Heart right ventricle (tissue), 16 donors: ENCODE measurements around the gene MTUS2. TPM values are rescaled to one million over a fixed set of nuclear protein-coding genes. Genes with fewer than 3 reads are reported as not detected.

Experiments
- ATAC-seq, 8 donors: fragments of 200-7000 bp; cut with Tn5 transposase; one replicate each; pipeline ENCODE4 v1.9.1; 2020; ENCODE audit warnings: mild to moderate bottlenecking in 8 of 8, moderate library complexity in 8 of 8, moderate number of reproducible peaks in 1 of 8
- DNase-seq, 2 donors: peaks; one replicate each; pipeline ENCODE4 v3.0.0-alpha.2; 2020
- H3K27ac ChIP-seq, 10 donors: fragments of 200-600 bp; sonication (generic) in 2 of 10; one replicate each; pipeline versions ENCODE4 v1.5.0 to v1.8.0; 2020 to 2022; ENCODE audit warnings: mild to moderate bottlenecking in 3 of 10
- H3K27me3 ChIP-seq, 7 donors: fragments of 200-600 bp; one replicate each; pipeline ENCODE4 v1.8.0; 2021 to 2022; ENCODE audit warnings: mild to moderate bottlenecking in 2 of 7
- H3K36me3 ChIP-seq, 9 donors: fragments of 200-600 bp; sonication (generic) in 1 of 9; one replicate each; pipeline versions ENCODE4 v1.5.0 to v1.8.0; 2020 to 2022; ENCODE audit warnings: mild to moderate bottlenecking in 2 of 9
- H3K4me1 ChIP-seq, 9 donors: fragments of 200-600 bp; sonication (generic) in 1 of 9; one replicate each; pipeline versions ENCODE4 v1.5.0 to v1.8.0; 2020 to 2022; ENCODE audit warnings: mild to moderate bottlenecking in 4 of 9
- H3K4me3 ChIP-seq, 10 donors: fragments of 200-600 bp; sonication (generic) in 2 of 10; one replicate each; pipeline versions ENCODE4 v1.5.0 to v1.8.0; 2020 to 2022; ENCODE audit warnings: mild to moderate bottlenecking in 7 of 10, moderate library complexity in 2 of 10
- H3K9me3 ChIP-seq, 11 donors: fragments of 200-600 bp in 10 of 11; sonication (generic) in 2 of 11; one replicate each; pipeline versions ENCODE4 v1.5.0 to v1.8.0; 2013 to 2022; ENCODE audit warnings: mild to moderate bottlenecking in 2 of 11, control low read depth in 1 of 11, moderate library complexity in 1 of 11
- CTCF ChIP-seq, 9 donors: fragments of 200-600 bp; sonication (generic) in 2 of 9; IDR thresholded peaks; one replicate each; pipeline versions ENCODE4 v1.5.0 to v1.8.0; 2021 to 2022; ENCODE audit warnings: antibody characterized with exemption in 9 of 9, mild to moderate bottlenecking in 5 of 9, moderate library complexity in 1 of 9
- WGBS, 2 donors: extraction: QIAGEN DNeasy Blood & Tissue Kit; methylation state at CpG; one replicate each; pipeline ENCODE4 v1.1.7; 2013; ENCODE audit warnings: inconsistent platforms in 1 of 2; 5-methylcytosine and 5-hydroxymethylcytosine counted together
- intact Hi-C, 10 donors: fragments of 100-400 bp; cut with DNase I; formaldehyde crosslinking; loops; one replicate each; pipeline versions ENCODE4 v1.11.1 to v1.14.2; 2022
- polyA plus RNA-seq, 2 donors: library from polyadenylated mRNA; stranded (reverse); fragments of 200-250 nt; gene quantifications; one replicate each; pipeline ENCODE4 v1.2.3, GENCODE V29; 2013
- total RNA-seq, 10 donors: library from RNA; stranded (reverse); fragmentation: NEBNext Ultra II Directional in 3 of 10; extraction: Animal tissue kit (Norgen Biotek cat#: 25700) in 3 of 10; gene quantifications; one replicate each; pipeline versions ENCODE4 v1.2.1 to v1.2.4, GENCODE V29; 2021 to 2023
- donor health status: Arrhythmogenic right ventricular cardiomyopathy.
- donor health status: ischemic (EF 13 %, LVEDD 7.1; RV severe dilation, severe dysfunction).
- donor health status: healthy with polysubstance abuse.
- donor health status: DM: no; HTN: yes; CAD: no.
- donor health status: DM: no; HTN: no; CAD: no.
- donor health status: ischemic (EF 25% LVEDD 6.9; RV normal size, moderate dysfunction).
- donor health status: ischemic (EF 25% LVEDD 5.7; RV mildly dilated, moderate dysfunction).
- donor health status: healthy.
- donor health status: DM: yes; HTN: yes; CAD: no.
- donor health status: Ischemic cardiomyopathy.
- donor health status: ischemic (EF 35%, LVEDD 5.7; RV mildly dilated, moderate dysfunction).
- donor health status: nonischemic (EF 11% LVEDD 7.7; RV severe dilation, severe dysfunction).
- donor health status: DM: yes; HTN: yes; CAD: no.
- donor health status: PGD.
- donor health status: ischemic (EF 29% LVEDD 5.4; RV normal size, mild dysfunction).
- donor health status: nonischemic (EF 23%, LVEDD 6.1; RV moderate dilation, normal function).

The MTUS2 gene
- total and polyA plus RNA-seq, 12 donors: 18.7 to 159 (median 65.6) TPM

GRCh38 chr13:29292045-29292444 is 471.9 kb downstream of the MTUS2 start:
- DNase-seq (no peak), ATAC-seq (no peak)
- Histone ChIP-seq H3K4me1 (no peaks in the 10 kb centered on the region), H3K27me3 (no peaks in the 10 kb centered on the region), H3K27ac (no peak overlapping the region), H3K36me3 (no peaks in the 10 kb centered on the region), H3K9me3 (no peaks in the 10 kb centered on the region), H3K4me3 (no peak overlapping the region)
- no peak for TF ChIP-seq CTCF (IDR thresholded peaks at IDR 0.05)
- WGBS, 2 donors: 34 to 36% methylated on average over 3 of the region's 3 CpGs
- intact Hi-C loops: no loop called here

GRCh38 chr13:29294821-29295220 is 474.7 kb downstream of the MTUS2 start:
- no peak for TF ChIP-seq CTCF (IDR thresholded peaks at IDR 0.05)
- no peaks in the 10 kb centered on the region for H3K9me3 ChIP-seq

GRCh38 chr13:29301027-29301426 is 480.9 kb downstream of the MTUS2 start:
- Histone ChIP-seq H3K36me3 (no peaks in the 10 kb centered on the region), H3K9me3 (peaks cover 0 to 27% (median 3%) of the 10 kb centered on the region in 11 donors), H3K4me1 (no peaks in the 10 kb centered on the region), H3K27ac (no peak overlapping the region), H3K4me3 (no peak overlapping the region), H3K27me3 (no peaks in the 10 kb centered on the region)
- 57 to 60% methylated on average over 1 of the region's 1 CpG for WGBS, 2 donors
- ATAC-seq: no peak
- intact Hi-C loops: no loop called here
- no peak for DNase-seq
- TF ChIP-seq CTCF (IDR thresholded peaks at IDR 0.05): no peak

More at GRCh38 chr13:29294821-29295220, 474.7 kb downstream of the MTUS2 start:
- DNase-seq (no peak), ATAC-seq (no peak)
- intact Hi-C loops: no loop called here
- no peaks in the 10 kb centered on the region for H3K4me1 ChIP-seq
- no peaks in the 10 kb centered on the region for H3K27me3 ChIP-seq
- no peaks in the 10 kb centered on the region for H3K36me3 ChIP-seq
- 0 to 44% methylated on average over 1 of the region's 1 CpG for WGBS, 2 donors
- no peak overlapping the region for H3K27ac ChIP-seq
- H3K4me3 ChIP-seq: no peak overlapping the region

- TF ChIP-seq CTCF (IDR thresholded peaks at IDR 0.05): no peak
- no peaks in the 10 kb centered on the region for H3K27me3 ChIP-seq
- H3K4me3 ChIP-seq: no peak overlapping the region
- intact Hi-C loops: no loop called here
- H3K9me3 ChIP-seq: peaks cover 0 to 44% (median 3%) of the 10 kb centered on the region in 11 donors
- H3K4me1 ChIP-seq: no peaks in the 10 kb centered on the region
- ATAC-seq (no peak), DNase-seq (no peak)
- H3K27ac ChIP-seq: no peak overlapping the region
- H3K36me3 ChIP-seq: no peaks in the 10 kb centered on the region
These were observed 484.0 kb downstream of the MTUS2 start for GRCh38 chr13:29304148-29304547.
